ENCODE measurements around the gene CCIN. TPM values are rescaled to one million over a fixed set of nuclear protein-coding genes. Genes with fewer than 3 reads are reported as not detected.

The CCIN gene
- total RNA-seq, 2 donors from 2014 or later = 0.18 to 0.35 TPM

GRCh38 chr9:36192196-36192595 lies 23.0 kb downstream of the CCIN start:
- no peak for TF ChIP-seq CTCF (conservative IDR thresholded peaks at IDR 0.05)
- Histone ChIP-seq H3K4me3 (ENCODE audit: low read length) (peak overlapping the region; percentile 98), H3K9ac (ENCODE audit: extremely low read depth, low read length, poor library complexity, severe bottlenecking) (peak overlapping the region; percentile 94), H3K27me3 (ENCODE audit: control insufficient read depth, insufficient read depth, low read length, poor library complexity, severe bottlenecking) (no peaks in the 10 kb centered on the region), H3K36me3 (ENCODE audit: control insufficient read depth, insufficient read depth, low read length) (peaks cover 25% of the 10 kb centered on the region), H3K4me1 (ENCODE audit: control insufficient read depth, insufficient read depth, low read length) (peaks cover 14% of the 10 kb centered on the region), H3K9me3 (ENCODE audit: control insufficient read depth, low read length) (no peaks in the 10 kb centered on the region), H3K27ac (ENCODE audit: low read depth, low read length) (no peak overlapping the region)
- Mint-ChIP-seq H3K9me3 (no peaks in the 10 kb centered on the region), H3K4me3 (peak overlapping the region; percentile 90), H3K36me3 (ENCODE audit: low read depth) (peaks cover 25% of the 10 kb centered on the region), H3K27me3 (ENCODE audit: insufficient read depth) (no peaks in the 10 kb centered on the region), H3K4me1 (peaks cover 51% of the 10 kb centered on the region), H3K27ac (no peak overlapping the region)
- no peak for DNase-seq
- 40 to 74% methylated on average over 1 to 4 of the region's 4 CpGs for WGBS, 2 experiments (ENCODE audit: insufficient coverage in 1 of 2, insufficient read length in 1 of 2)

- Histone ChIP-seq H3K4me3 (ENCODE audit: low read length) (peak overlapping the region; percentile 98), H3K27me3 (ENCODE audit: control insufficient read depth, insufficient read depth, low read length, poor library complexity, severe bottlenecking) (no peaks in the 10 kb centered on the region), H3K27ac (ENCODE audit: low read depth, low read length) (no peak overlapping the region), H3K9me3 (ENCODE audit: control insufficient read depth, low read length) (no peaks in the 10 kb centered on the region), H3K4me1 (ENCODE audit: control insufficient read depth, insufficient read depth, low read length) (peaks cover 14% of the 10 kb centered on the region), H3K36me3 (ENCODE audit: control insufficient read depth, insufficient read depth, low read length) (peaks cover 34% of the 10 kb centered on the region), H3K9ac (ENCODE audit: extremely low read depth, low read length, poor library complexity, severe bottlenecking) (peak overlapping the region; percentile 94)
- no peak for DNase-seq
- peaks cover 33% of the 10 kb centered on the region for H3K36me3 Mint-ChIP-seq (ENCODE audit: low read depth)
- 83 to 97% methylated on average over 3 of the region's 3 CpGs for WGBS, 2 experiments (ENCODE audit: insufficient coverage in 1 of 2, insufficient read length in 1 of 2)
- H3K27me3 Mint-ChIP-seq (ENCODE audit: insufficient read depth) = no peaks in the 10 kb centered on the region
- H3K4me1 Mint-ChIP-seq = peaks cover 48% of the 10 kb centered on the region
- H3K9me3 Mint-ChIP-seq = no peaks in the 10 kb centered on the region
- no peak overlapping the region for H3K27ac Mint-ChIP-seq
- no peak for TF ChIP-seq CTCF (conservative IDR thresholded peaks at IDR 0.05)
- peak overlapping the region; percentile 90 for H3K4me3 Mint-ChIP-seq
These were observed 23.8 kb downstream of the CCIN start for GRCh38 chr9:36193023-36193422.

GRCh38 chr9:36194326-36195000 lies 25.3 kb downstream of the CCIN start:
- peaks cover 39% of the 10 kb centered on the region for H3K36me3 Mint-ChIP-seq (ENCODE audit: low read depth)

More at GRCh38 chr9:36194326-36195000, 25.3 kb downstream of the CCIN start:
- Histone ChIP-seq H3K4me3 (ENCODE audit: low read length) (peak overlapping the region; percentile 98), H3K9ac (ENCODE audit: extremely low read depth, low read length, poor library complexity, severe bottlenecking) (no peak overlapping the region), H3K4me1 (ENCODE audit: control insufficient read depth, insufficient read depth, low read length) (peaks cover 5% of the 10 kb centered on the region), H3K27me3 (ENCODE audit: control insufficient read depth, insufficient read depth, low read length, poor library complexity, severe bottlenecking) (no peaks in the 10 kb centered on the region), H3K27ac (ENCODE audit: low read depth, low read length) (no peak overlapping the region), H3K36me3 (ENCODE audit: control insufficient read depth, insufficient read depth, low read length) (peaks cover 47% of the 10 kb centered on the region), H3K9me3 (ENCODE audit: control insufficient read depth, low read length) (no peaks in the 10 kb centered on the region)
- no peak for TF ChIP-seq CTCF (conservative IDR thresholded peaks at IDR 0.05)
- DNase-seq = no peak
- Mint-ChIP-seq H3K27me3 (ENCODE audit: insufficient read depth) (no peaks in the 10 kb centered on the region), H3K4me3 (no peak overlapping the region), H3K9me3 (no peaks in the 10 kb centered on the region), H3K4me1 (peaks cover 35% of the 10 kb centered on the region), H3K27ac (peak overlapping the region; percentile 83)
- WGBS, 2 experiments (ENCODE audit: insufficient coverage in 1 of 2, insufficient read length in 1 of 2) = 94 to 95% methylated on average over 4 of the region's 4 CpGs

Measured in endodermal cell (in vitro differentiated cells).